ENCODE data around the gene NAV1. TPM values are rescaled to one million over a fixed set of nuclear protein-coding genes. Genes with fewer than 3 reads are reported as not detected.

NAV1 gene
- total and polyA plus RNA-seq, 3 experiments from 2014 or later = 0.77 to 1.8 (median 0.95) TPM

DNA sequence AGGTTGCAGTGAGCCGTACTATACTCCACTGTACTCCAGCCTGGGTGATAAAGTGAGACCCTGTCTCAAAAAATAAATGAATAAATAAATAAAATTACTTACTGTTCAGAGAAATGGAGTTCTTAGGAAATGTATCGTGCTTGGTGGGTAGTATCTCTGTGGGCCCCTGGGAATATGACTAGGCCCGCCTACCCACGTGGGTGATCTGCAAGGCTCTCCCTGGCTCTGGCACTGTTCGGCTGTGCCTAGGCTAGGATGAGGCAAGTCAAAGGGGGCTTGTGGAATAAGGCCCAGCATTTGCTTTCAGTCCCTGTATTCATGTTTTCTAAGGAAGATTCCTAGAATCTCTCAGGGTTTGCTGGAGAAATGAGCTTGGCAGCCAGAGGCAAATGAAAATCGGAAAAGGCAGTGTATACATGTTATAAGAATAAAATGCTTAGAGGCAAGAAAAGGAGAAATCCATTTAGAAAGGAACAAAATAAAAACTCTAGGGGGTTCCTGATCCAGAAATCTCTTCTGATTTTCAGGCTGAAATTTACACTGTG is 27.5 kb upstream of the NAV1 start:
- POLR2A ChIA-PET = no interaction called here
- peak overlapping the region in 1 of 8 donors; percentile 66 for H3K27ac Mint-ChIP-seq
- Histone ChIP-seq H3K4me1 (ENCODE audit: insufficient read depth, low read length) (peaks cover 8% of the 10 kb centered on the region), H3K4me3 (ENCODE audit: low read length) (no peak overlapping the region), H3K27ac (ENCODE audit: low read depth, low read length) (no peak overlapping the region), H3K27me3 (ENCODE audit: insufficient read depth, low read length, poor library complexity, severe bottlenecking) (no peaks in the 10 kb centered on the region), H3K36me3 (ENCODE audit: insufficient read depth, low read length) (no peaks in the 10 kb centered on the region), H3K9me3 (ENCODE audit: low read length) (no peaks in the 10 kb centered on the region)
- H3K36me3 Mint-ChIP-seq = peaks cover 0 to 10% (median 5%) of the 10 kb centered on the region in 3 donors
- peaks cover 0 to 1% of the 10 kb centered on the region in 2 donors for H3K27me3 Mint-ChIP-seq
- DNase-seq = no peak
- H3K9me3 Mint-ChIP-seq = no peaks in the 10 kb centered on the region
- H3K4me3 Mint-ChIP-seq = peak overlapping the region in 1 of 7 donors; percentile 11
- peaks cover 15 to 24% (median 18%) of the 10 kb centered on the region in 3 donors for H3K4me1 Mint-ChIP-seq
- CTCF ChIA-PET = interaction anchor here (1.4 to 19.3 kb wide), 8 partner anchors 9 to 76 kb away, joined by 4 to 406 read pairs (median 10); no protein-coding TSS in a partner anchor

DNA sequence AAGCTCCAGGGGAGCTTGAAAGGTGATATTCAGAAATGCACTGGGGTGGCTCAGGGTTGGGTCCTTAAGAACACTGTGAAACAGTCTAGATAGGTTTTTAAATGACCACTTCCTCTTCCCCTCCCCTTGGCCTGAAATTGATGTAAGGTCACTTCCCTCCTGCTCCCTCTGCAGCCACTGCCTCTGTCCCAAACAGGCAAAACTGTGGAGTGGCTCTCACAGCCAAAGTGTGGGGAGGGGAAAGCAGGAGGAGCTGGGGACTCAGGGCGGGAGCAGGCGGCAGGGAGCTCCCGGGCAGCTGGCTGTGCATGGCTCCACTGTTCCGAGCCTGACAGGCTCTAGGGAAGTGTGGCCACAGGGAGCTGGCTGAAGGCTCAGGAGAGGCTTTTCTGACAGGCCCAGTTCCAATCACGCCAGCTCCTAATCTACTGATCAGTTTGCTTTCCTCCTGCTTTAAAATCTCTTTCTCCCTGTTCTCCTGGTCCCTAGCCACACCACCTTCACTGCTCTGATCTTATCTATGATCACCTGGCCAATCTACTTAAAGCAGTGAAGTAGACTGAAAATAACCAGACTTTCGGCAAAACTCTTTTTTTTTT is 26.9 kb upstream of the NAV1 start:
- peaks cover 0 to 9% (median 5%) of the 10 kb centered on the region in 3 donors for H3K36me3 Mint-ChIP-seq
- no peaks in the 10 kb centered on the region for H3K27me3 ChIP-seq (ENCODE audit: insufficient read depth, low read length, poor library complexity, severe bottlenecking)
- peaks cover 0 to 1% of the 10 kb centered on the region in 2 donors for H3K27me3 Mint-ChIP-seq
- H3K27ac Mint-ChIP-seq = peak overlapping the region in 1 of 8 donors; percentile 66
- no peaks in the 10 kb centered on the region for H3K36me3 ChIP-seq (ENCODE audit: insufficient read depth, low read length)
- H3K4me3 ChIP-seq (ENCODE audit: low read length) = no peak overlapping the region
- peaks cover 13 to 23% (median 17%) of the 10 kb centered on the region in 3 donors for H3K4me1 Mint-ChIP-seq
- peaks cover 8% of the 10 kb centered on the region for H3K4me1 ChIP-seq (ENCODE audit: insufficient read depth, low read length)
- no peaks in the 10 kb centered on the region for H3K9me3 Mint-ChIP-seq
- no peak for DNase-seq
- ChIA-PET CTCF (interaction anchor here (0.8 to 19.3 kb wide), 18 partner anchors 9 to 384 kb away, joined by 3 to 406 read pairs (median 6); no protein-coding TSS in a partner anchor), POLR2A (no interaction called here)
- peak overlapping the region in 1 of 7 donors; percentile 11 for H3K4me3 Mint-ChIP-seq
- H3K27ac ChIP-seq (ENCODE audit: low read depth, low read length) = no peak overlapping the region
- no peaks in the 10 kb centered on the region for H3K9me3 ChIP-seq (ENCODE audit: low read length)

DNA sequence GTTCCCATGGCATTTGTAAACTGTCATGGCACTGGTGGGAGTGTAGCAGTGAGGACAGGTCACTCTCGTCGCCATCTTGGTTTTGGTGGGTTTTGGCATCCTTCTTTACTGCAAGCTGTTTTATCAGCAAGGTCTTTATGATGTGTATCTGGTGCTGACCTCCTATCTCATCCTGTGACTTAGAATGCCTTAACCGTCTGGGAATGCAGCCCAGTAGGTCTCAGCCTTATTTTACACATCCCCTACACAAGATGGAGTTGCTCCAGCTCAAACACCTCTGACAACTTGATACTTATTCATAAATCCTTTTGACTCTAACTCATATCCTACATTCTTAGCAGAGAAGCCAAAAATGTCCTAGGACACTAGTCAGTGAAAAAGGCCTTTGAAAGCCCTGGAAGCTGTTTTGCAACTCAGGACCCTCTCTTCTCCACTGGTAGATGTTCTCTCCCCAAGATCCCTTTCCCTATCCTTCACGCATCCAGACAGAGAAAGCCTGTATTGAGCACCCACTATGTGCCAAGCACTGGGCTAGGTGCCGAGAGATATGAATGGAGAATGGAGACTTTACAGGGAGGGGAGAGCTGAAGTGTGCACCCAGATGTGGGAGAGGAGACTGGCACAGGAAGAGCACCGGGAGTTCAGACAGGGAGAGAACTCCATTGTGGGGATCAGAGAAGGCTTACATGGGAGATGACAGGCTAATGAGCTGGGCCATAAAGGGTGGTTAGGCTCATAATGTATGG is 25.3 kb upstream of the NAV1 start:
- H3K9me3 ChIP-seq (ENCODE audit: low read length) = no peaks in the 10 kb centered on the region
- DNase-seq = no peak
- H3K4me1 ChIP-seq (ENCODE audit: insufficient read depth, low read length) = no peaks in the 10 kb centered on the region
- CTCF ChIA-PET = interaction anchor here (1.1 to 19.3 kb wide), 19 partner anchors 7 to 382 kb away, joined by 3 to 406 read pairs (median 7); no protein-coding TSS in a partner anchor
- Mint-ChIP-seq H3K36me3 (peaks cover 0 to 10% (median 5%) of the 10 kb centered on the region in 3 donors), H3K4me1 (peaks cover 5 to 13% (median 7%) of the 10 kb centered on the region in 3 donors), H3K4me3 (no peak overlapping the region), H3K27me3 (peaks cover 0 to 1% of the 10 kb centered on the region in 2 donors), H3K9me3 (no peaks in the 10 kb centered on the region), H3K27ac (peak overlapping the region in 2 of 8 donors; percentile 6 to 19)
- no peaks in the 10 kb centered on the region for H3K27me3 ChIP-seq (ENCODE audit: insufficient read depth, low read length, poor library complexity, severe bottlenecking)
- no peak overlapping the region for H3K4me3 ChIP-seq (ENCODE audit: low read length)
- H3K36me3 ChIP-seq (ENCODE audit: insufficient read depth, low read length) = no peaks in the 10 kb centered on the region
- H3K27ac ChIP-seq (ENCODE audit: low read depth, low read length) = no peak overlapping the region
- POLR2A ChIA-PET = interaction anchor here (1.0 kb wide), 1 partner anchor 32 kb away, joined by 5 read pairs; no protein-coding TSS in a partner anchor

DNA sequence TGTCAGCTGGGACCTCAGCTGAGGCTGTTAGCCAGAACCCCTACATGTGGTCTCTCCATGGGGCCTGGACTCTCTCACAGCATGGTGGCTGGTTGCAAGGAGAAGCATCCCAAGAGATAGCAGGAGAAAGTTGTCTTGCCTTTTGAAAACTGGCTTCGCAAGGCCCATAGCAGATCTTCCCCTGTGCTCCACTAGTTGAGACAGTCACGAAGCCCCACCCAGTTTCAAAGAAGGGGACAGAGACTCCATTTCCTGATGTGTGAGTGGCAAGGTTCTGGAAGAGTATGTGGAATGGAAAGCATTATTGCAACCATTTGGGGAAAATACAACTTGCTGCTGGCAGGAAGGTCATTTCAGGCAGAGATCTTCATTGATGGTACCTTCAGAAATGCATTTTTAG is 24.5 kb upstream of the NAV1 start:
- no peak for DNase-seq
- H3K36me3 ChIP-seq (ENCODE audit: insufficient read depth, low read length) = no peaks in the 10 kb centered on the region
- peaks cover 0 to 1% of the 10 kb centered on the region in 2 donors for H3K27me3 Mint-ChIP-seq
- no peak overlapping the region for H3K27ac Mint-ChIP-seq
- no peaks in the 10 kb centered on the region for H3K27me3 ChIP-seq (ENCODE audit: insufficient read depth, low read length, poor library complexity, severe bottlenecking)
- H3K4me3 ChIP-seq (ENCODE audit: low read length) = no peak overlapping the region
- CTCF ChIA-PET = interaction anchor here (2.1 to 19.3 kb wide), 3 partner anchors 12 to 32 kb away, joined by 18 to 406 read pairs (median 47); no protein-coding TSS in a partner anchor
- POLR2A ChIA-PET = no interaction called here
- peaks cover 0 to 10% (median 5%) of the 10 kb centered on the region in 3 donors for H3K36me3 Mint-ChIP-seq
- H3K4me1 Mint-ChIP-seq = peaks cover 0 to 9% (median 5%) of the 10 kb centered on the region in 3 donors
- H3K9me3 Mint-ChIP-seq = no peaks in the 10 kb centered on the region
- H3K4me1 ChIP-seq (ENCODE audit: insufficient read depth, low read length) = no peaks in the 10 kb centered on the region
- H3K27ac ChIP-seq (ENCODE audit: low read depth, low read length) = no peak overlapping the region
- no peaks in the 10 kb centered on the region for H3K9me3 ChIP-seq (ENCODE audit: low read length)
- H3K4me3 Mint-ChIP-seq = no peak overlapping the region

DNA sequence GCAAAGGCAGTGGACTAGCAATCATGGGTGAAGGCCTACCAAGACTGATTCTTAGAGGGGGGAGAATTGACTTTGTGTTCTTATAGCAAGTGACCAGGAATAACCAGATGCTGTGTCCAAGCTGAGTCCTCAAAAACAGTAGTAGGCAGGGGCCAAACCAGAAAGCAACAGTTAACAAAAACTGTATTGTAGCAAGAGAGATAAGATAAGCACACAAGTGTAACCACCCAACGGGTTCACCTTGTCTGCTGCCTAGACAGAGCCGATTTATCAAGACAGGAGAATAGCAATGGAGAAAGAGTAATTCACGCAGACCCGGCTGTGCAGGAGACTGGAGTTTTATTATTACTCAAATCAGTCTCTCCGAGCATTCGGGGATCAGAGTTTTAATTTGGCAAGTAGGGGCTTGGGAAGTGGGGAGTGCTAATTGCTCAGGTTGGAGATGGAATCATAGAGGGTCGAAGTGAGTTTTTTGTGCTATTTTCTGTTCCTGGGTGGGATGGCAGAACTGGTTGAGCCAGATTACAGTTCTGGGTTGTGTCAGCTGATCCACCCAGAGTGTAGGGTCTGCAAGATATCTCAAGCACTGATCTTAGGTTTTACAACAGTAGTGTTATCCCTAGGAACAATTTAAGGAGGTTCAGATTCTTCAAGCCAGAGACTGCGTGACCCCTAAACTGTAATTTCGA is 23.7 kb upstream of the NAV1 start:
- Histone ChIP-seq H3K9me3 (ENCODE audit: low read length) (no peaks in the 10 kb centered on the region), H3K4me1 (ENCODE audit: insufficient read depth, low read length) (no peaks in the 10 kb centered on the region), H3K36me3 (ENCODE audit: insufficient read depth, low read length) (no peaks in the 10 kb centered on the region), H3K4me3 (ENCODE audit: low read length) (no peak overlapping the region), H3K27ac (ENCODE audit: low read depth, low read length) (no peak overlapping the region), H3K27me3 (ENCODE audit: insufficient read depth, low read length, poor library complexity, severe bottlenecking) (no peaks in the 10 kb centered on the region)
- POLR2A ChIA-PET = no interaction called here
- no peak overlapping the region for H3K4me3 Mint-ChIP-seq
- CTCF ChIA-PET = interaction anchor here (1.2 to 19.3 kb wide), 4 partner anchors 8 to 67 kb away, joined by 3 to 406 read pairs (median 6); partner anchors contain the start of gene CSRP1
- H3K36me3 Mint-ChIP-seq = peaks cover under 1 to 13% (median 5%) of the 10 kb centered on the region in 3 donors
- DNase-seq = no peak
- peaks cover 0 to 1% of the 10 kb centered on the region in 2 donors for H3K27me3 Mint-ChIP-seq
- peaks cover 0 to 4% (median 2%) of the 10 kb centered on the region in 3 donors for H3K4me1 Mint-ChIP-seq
- peak overlapping the region in 1 of 8 donors; percentile 12 for H3K27ac Mint-ChIP-seq
- H3K9me3 Mint-ChIP-seq = no peaks in the 10 kb centered on the region

DNA sequence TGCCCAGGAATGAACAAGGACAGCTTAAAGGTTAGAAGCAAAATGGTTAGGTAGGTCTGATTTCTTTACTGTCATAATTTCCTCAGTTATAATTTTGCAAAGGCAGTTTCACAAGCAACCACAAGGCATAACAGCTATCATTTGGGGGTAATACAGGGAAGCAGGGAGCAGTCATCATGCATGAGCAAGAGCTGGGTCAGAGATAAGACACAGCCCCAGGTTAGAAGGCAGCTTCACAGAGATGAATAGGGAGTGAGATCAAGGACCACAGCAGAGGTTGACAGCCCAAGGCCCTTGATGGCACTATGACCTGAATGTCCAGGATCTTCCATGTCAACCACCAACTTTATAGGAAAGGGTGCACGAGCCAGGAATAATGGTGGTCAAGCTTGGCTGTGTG is 23.0 kb upstream of the NAV1 start:
- H3K36me3 Mint-ChIP-seq = peaks cover 5 to 16% (median 6%) of the 10 kb centered on the region in 3 donors
- ChIA-PET POLR2A (no interaction called here), CTCF (interaction anchor here (1.2 to 19.3 kb wide), 4 partner anchors 8 to 68 kb away, joined by 3 to 406 read pairs (median 6); partner anchors contain the start of gene CSRP1)
- H3K4me3 ChIP-seq (ENCODE audit: low read length) = no peak overlapping the region
- no peaks in the 10 kb centered on the region for H3K9me3 Mint-ChIP-seq
- no peak for DNase-seq
- H3K36me3 ChIP-seq (ENCODE audit: insufficient read depth, low read length) = no peaks in the 10 kb centered on the region
- H3K4me3 Mint-ChIP-seq = no peak overlapping the region
- H3K4me1 ChIP-seq (ENCODE audit: insufficient read depth, low read length) = no peaks in the 10 kb centered on the region
- peaks cover 0 to 4% (median 2%) of the 10 kb centered on the region in 3 donors for H3K4me1 Mint-ChIP-seq
- H3K27me3 ChIP-seq (ENCODE audit: insufficient read depth, low read length, poor library complexity, severe bottlenecking) = no peaks in the 10 kb centered on the region
- no peak overlapping the region for H3K27ac ChIP-seq (ENCODE audit: low read depth, low read length)
- H3K27ac Mint-ChIP-seq = peak overlapping the region in 1 of 8 donors; percentile 12
- H3K27me3 Mint-ChIP-seq = peaks cover 0 to 1% of the 10 kb centered on the region in 2 donors
- no peaks in the 10 kb centered on the region for H3K9me3 ChIP-seq (ENCODE audit: low read length)

DNA sequence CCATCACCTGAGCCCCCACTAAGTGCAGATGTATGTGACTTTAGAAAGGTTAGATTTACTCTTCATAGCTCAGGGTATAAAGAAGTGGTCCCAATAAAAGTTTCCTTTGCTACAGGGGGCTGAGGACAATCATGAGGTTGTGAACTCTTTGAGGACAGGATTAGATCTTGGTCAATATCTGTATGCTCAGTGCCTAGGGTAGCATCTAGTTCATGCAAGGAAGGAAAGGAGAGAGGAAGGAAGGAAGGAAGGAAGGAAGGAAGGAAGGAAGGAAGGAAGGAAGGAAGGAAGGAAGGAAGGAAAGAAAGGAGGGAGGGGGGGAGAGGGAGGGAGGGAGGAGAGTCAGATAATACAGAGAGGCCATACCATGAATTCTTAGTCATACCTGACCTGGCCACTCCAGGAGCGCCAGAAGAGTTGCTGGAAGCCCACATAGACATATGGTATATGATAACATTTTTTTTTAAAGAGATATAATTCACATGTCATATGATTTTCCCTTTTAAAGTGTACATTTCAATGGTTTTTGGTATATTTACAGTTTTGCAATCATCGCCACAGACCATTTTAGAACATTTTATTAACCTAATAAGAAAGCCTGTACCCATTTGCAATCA is 22.3 kb upstream of the NAV1 start:
- Histone ChIP-seq H3K4me3 (ENCODE audit: low read length) (no peak overlapping the region), H3K27me3 (ENCODE audit: insufficient read depth, low read length, poor library complexity, severe bottlenecking) (no peaks in the 10 kb centered on the region), H3K4me1 (ENCODE audit: insufficient read depth, low read length) (no peaks in the 10 kb centered on the region), H3K9me3 (ENCODE audit: low read length) (no peaks in the 10 kb centered on the region), H3K27ac (ENCODE audit: low read depth, low read length) (no peak overlapping the region), H3K36me3 (ENCODE audit: insufficient read depth, low read length) (no peaks in the 10 kb centered on the region)
- Mint-ChIP-seq H3K27ac (peak overlapping the region in 2 of 8 donors; percentile 30 to 71), H3K4me1 (peaks cover 0 to 4% (median 2%) of the 10 kb centered on the region in 3 donors), H3K36me3 (peaks cover 5 to 16% (median 6%) of the 10 kb centered on the region in 3 donors), H3K27me3 (peaks cover 0 to 1% of the 10 kb centered on the region in 2 donors), H3K9me3 (no peaks in the 10 kb centered on the region), H3K4me3 (no peak overlapping the region)
- ChIA-PET POLR2A (no interaction called here), CTCF (interaction anchor here (1.2 to 19.3 kb wide), 4 partner anchors 9 to 69 kb away, joined by 3 to 406 read pairs (median 6); partner anchors contain the start of gene CSRP1)
- no peak for DNase-seq

Measured in CD8-positive, alpha-beta memory T cell (primary cell).